Esophagus squamous epithelium (tissue), 4 donors: Measurements from ENCODE around the gene NSD2.
"Not testable (repeated sequence)": the region's sequence is repeated elsewhere in the genome, so short reads cannot be mapped to it uniquely, and the experiment has no call there.

Experiments
- CTCF ChIP-seq, 6 experiments: fragments of 450-650 bp in 4 of 6; fragments of 200-600 bp in 2 of 6; sonication (generic) in 2 of 6; IDR thresholded peaks; one replicate each; pipeline ENCODE4 v1.5.1; 2016 to 2019; ENCODE audit warnings: antibody characterized with exemption in 6 of 6, mild to moderate bottlenecking in 4 of 6, moderate library complexity in 4 of 6
- POLR2A ChIP-seq, 4 donors: fragments of 450-650 bp; IDR thresholded peaks; one replicate each; pipeline ENCODE4 v1.6.1; 2017; ENCODE audit warnings: antibody characterized with exemption in 4 of 4, mild to moderate bottlenecking in 4 of 4, moderate library complexity in 3 of 4

- not testable (repeated sequence) for TF ChIP-seq CTCF, POLR2A (IDR thresholded peaks at IDR 0.05)
Observed at GRCh38 chr4:1999308-1999707, 128.1 kb downstream of the NSD2 start.
